ENCODE measurements around the gene ZNF793. TPM values are rescaled to one million over a fixed set of nuclear protein-coding genes. Genes with fewer than 3 reads are reported as not detected.

Gene ZNF793
- total and polyA plus RNA-seq, 2 experiments from 2014 or later: 20.0 to 20.3 TPM

- no peak overlapping the region for H3K27ac ChIP-seq
- no peak overlapping the region for H3K4me3 ChIP-seq
- H3K27me3 ChIP-seq: no peaks in the 10 kb centered on the region
- peaks cover 14% of the 10 kb centered on the region for H3K36me3 ChIP-seq
- H3K4me1 ChIP-seq (ENCODE audit: low read depth): no peaks in the 10 kb centered on the region
- peak in 1 of 2 donors; percentile 33 for DNase-seq (ENCODE audit: low read depth in 1 of 2, low spot score in 1 of 2)
- TF ChIP-seq CTCF (IDR thresholded peaks at IDR 0.05; ENCODE audit: low read depth, low read length): no peak
- peaks cover 2% of the 10 kb centered on the region for H3K9me3 ChIP-seq (ENCODE audit: low read depth)
Observed at GRCh38 chr19:37572203-37572602, 65.5 kb downstream of the ZNF793 start.

- Histone ChIP-seq H3K27ac (no peak overlapping the region), H3K9me3 (ENCODE audit: low read depth) (no peaks in the 10 kb centered on the region), H3K36me3 (peaks cover 10% of the 10 kb centered on the region), H3K4me1 (ENCODE audit: low read depth) (no peaks in the 10 kb centered on the region), H3K4me3 (no peak overlapping the region), H3K27me3 (no peaks in the 10 kb centered on the region)
- DNase-seq (ENCODE audit: low read depth in 1 of 2, low spot score in 1 of 2): no peak
- no peak for TF ChIP-seq CTCF (IDR thresholded peaks at IDR 0.05; ENCODE audit: low read depth, low read length)
Observed at GRCh38 chr19:37583340-37583739, 76.6 kb downstream of the ZNF793 start.

Other genes with a start within 250 kb of the ZNF793 start
- 9.6 and 10.2 TPM in 2 replicates for gene ZNF527, start 135.8 kb upstream of the ZNF793 start, total RNA-seq
- 5.8 and 6.8 TPM in 2 replicates for gene ZNF527, start 135.8 kb upstream of the ZNF793 start, polyA plus RNA-seq
- 5.7 and 7.7 TPM in 2 replicates for gene ZNF569, start 39.5 kb upstream of the ZNF793 start, total RNA-seq
- 3.7 and 7.9 TPM in 2 replicates for gene ZNF569, start 39.5 kb upstream of the ZNF793 start, polyA plus RNA-seq
- 4.6 and 9.0 TPM in 2 replicates for gene ZNF570, start 37.6 kb upstream of the ZNF793 start, total RNA-seq
- 4.0 and 4.3 TPM in 2 replicates for gene ZNF570, start 37.6 kb upstream of the ZNF793 start, polyA plus RNA-seq
- 3.3 and 5.0 TPM in 2 replicates for gene ZNF571, start 87.9 kb downstream of the ZNF793 start, total RNA-seq
- gene ZNF571, start 87.9 kb downstream of the ZNF793 start, polyA plus RNA-seq: 4.8 and 6.1 TPM in 2 replicates
- 0.54 and 2.1 TPM in 2 replicates for gene ZNF540, start 87.9 kb downstream of the ZNF793 start, total RNA-seq
- 0.26 and 2.4 TPM in 2 replicates for gene ZNF540, start 87.9 kb downstream of the ZNF793 start, polyA plus RNA-seq
- gene ZFP30, start 148.5 kb downstream of the ZNF793 start, total RNA-seq: 24.5 and 27.0 TPM in 2 replicates
- gene ZFP30, start 148.5 kb downstream of the ZNF793 start, polyA plus RNA-seq: 7.1 and 10.9 TPM in 2 replicates
- 8.4 and 28.3 TPM in 2 replicates for gene ZNF607, start 212.8 kb downstream of the ZNF793 start, total RNA-seq
- 4.5 and 15.2 TPM in 2 replicates for gene ZNF607, start 212.8 kb downstream of the ZNF793 start, polyA plus RNA-seq

All from cardiac muscle cell (in vitro differentiated cells and primary cell).